Fibroblast of gingiva (primary cell): ENCODE results near the gene EIF2A.
"Not testable (repeated sequence)": the region's sequence is repeated elsewhere in the genome, so short reads cannot be mapped to it uniquely, and the experiment has no call there.

Experiments used
- DNase-seq: peaks from one replicate; pipeline ENCODE4 v3.0.0-alpha.2; 2011; ENCODE audit warnings: low read depth

EIF2A gene

DNA sequence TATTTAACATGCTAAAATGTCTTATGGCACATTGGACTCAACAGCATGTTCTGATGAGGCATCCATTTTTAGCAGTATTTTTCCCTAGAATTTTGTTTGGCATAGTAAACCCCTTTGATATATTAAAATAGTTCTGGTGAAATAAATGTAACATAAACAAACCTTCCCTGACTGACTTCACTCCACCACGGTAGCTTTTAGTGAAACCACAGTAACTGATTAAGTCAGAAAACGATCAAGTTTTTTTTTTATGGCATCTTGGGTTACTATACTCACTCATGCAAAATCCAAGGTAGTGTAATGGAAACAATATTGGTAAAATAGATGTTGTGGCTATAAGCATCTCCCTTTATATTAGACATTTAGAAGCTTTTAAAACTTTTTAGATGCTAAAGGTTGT, 3.1 kb upstream of the EIF2A start:
- no peak for DNase-seq

DNA sequence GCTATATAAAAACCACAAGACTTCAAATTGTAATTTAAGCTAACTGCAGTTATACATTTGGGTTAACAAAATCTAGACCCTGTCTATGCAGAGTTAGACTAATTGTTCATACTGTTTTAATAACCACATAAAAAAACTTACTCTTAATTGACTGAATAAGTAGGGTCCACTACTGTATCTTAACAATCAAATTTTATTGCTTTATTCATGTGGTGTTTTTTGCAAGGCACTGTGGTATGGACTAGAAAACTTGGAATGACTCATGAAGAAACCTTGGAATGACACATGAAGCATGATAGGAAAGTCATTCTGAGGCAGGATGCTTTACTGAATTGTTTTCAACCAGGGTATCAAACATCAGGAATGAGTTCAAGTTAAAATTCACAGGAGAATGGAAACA, 2.5 kb upstream of the EIF2A start:
- peak; percentile 11 for DNase-seq

DNA sequence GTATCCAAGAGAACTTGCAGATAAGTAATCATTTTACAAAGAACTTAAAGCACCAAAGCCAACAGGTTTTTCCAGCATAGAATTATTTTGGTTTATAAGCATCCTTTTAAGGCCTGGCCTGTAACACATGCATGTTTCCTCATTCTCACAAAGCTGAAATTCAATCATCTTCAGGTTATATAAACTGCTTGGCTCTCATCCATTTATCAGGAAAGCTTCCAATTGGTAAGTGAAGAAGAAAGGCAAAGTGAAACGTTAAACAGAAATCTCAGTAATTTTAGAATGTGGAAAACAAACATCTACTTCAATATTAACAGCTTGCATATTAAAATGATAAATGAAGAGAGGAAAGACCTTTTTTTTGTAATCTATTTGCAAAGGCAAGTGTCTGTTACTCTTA, 1.9 kb upstream of the EIF2A start:
- DNase-seq, result peak; percentile 47

GRCh38 chr3:150545419-150546225, 965 bp upstream of the EIF2A start:
- DNase-seq, result peak; percentile 5

DNA sequence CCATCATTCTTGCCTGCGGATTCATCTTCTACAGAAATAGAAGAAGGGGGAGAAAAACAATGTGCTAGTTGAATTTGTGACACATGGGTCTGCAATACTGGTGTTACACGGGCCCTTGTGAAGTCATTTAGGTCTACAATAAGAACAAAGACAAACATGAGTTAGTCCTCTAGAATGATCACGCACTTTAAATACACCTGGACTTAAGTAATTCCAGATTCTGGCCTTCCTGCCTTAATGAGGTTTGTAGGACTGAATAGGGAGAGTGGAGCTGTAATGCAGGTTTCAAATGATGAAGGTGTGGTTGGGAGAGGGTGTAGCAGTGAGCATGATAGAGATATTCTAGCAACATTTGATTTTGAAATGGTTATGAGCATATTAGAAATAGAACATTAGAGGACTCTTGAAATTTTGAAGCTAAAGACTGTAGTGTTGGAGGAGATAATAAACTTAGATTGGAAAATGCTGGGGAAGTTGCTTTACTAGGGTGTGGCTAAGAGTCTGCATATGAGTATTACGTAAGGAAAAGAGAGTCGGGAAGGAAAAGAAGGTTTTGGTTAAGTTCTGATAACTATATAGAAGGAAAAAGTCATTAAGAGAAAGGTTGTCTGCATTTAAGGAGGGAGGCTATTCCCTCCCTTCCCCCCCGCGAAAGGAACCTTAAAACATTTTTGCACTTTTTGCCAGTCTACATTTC, 606 bp downstream of the EIF2A start:
- DNase-seq, result no peak

GRCh38 chr3:150555859-150556436, 9.4 kb downstream of the EIF2A start:
- DNase-seq, result no peak

DNA sequence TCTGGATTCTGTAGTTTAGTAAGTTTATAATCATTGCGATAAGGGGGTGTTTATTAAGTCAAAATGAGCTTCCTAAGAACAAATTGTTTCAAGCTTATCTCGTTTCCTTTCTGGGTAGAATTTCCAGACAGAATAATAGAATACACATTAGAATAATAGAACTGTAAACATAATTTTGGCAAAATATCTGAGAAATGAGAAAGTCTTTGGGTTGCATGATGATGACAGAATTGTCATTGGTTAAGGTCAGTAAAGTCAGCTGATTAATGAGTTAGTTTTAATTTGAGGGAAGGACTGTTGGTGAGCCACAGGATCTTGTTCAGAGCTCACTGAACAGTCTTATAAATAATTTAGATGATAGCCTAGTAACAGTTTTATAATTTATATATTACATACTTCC, 10.2 kb downstream of the EIF2A start:
- DNase-seq, result no peak

GRCh38 chr3:150557725-150558124, 11.1 kb downstream of the EIF2A start:
- DNase-seq, result no peak

GRCh38 chr3:150564243-150564642, 17.7 kb downstream of the EIF2A start:
- DNase-seq, result no peak

DNA sequence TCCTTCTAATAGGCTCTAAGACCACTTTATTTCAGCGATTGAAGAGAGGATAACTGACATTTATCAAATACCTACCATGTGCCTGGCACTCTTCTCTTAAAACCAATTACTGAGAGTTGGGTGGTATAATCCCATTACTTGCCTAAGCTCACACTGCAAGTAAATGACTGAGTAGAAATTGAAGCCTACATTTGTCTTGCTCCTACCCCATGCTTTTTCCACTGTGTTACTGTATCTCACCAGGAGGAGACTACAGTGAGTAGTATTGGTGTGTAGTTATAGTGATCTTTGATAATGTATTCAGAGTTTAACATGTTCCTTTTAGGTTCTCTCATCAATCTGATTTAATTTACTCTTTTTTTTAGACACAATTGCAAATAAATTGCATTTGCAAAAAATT, 20.7 kb downstream of the EIF2A start:
- no peak for DNase-seq

- no peak for DNase-seq
These were observed 31.3 kb downstream of the EIF2A start for GRCh38 chr3:150577855-150578254.

DNA sequence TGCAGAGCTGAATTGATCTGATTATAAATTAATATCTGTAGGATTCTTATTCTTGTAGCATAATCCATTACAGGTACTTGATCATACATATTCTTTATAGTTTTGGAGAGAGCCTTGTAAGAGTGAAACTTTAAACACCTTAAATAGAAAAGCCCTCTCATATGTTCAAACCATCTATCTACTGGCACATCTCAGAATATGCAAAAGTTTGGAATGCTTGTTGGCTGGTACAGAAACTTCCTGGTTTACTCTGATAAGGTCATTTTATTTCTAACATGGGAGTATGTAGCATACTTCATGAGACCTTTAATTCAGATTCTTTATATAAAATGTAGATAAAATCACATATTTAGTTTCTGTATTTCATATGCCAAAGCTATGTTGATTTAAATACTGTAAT, 34.6 kb downstream of the EIF2A start:
- no peak for DNase-seq

DNA sequence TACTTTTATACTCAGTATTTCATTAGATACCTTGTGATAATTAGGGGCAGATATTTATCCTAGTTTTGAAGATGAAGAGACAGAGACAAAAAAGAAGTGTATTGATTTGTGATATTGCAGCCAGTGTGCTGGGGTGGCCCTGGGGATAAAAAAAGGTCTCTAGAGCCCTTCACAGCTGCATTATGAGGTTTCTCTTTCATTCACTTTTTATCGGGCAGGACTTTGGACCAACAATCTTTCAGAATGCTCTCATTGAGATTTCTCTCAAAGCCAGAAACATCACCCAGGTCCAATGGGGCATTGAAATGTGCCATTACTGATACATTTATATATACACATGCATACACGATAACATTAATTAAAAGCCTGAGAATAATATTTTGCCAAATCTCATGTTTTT, 36.0 kb downstream of the EIF2A start:
- no peak for DNase-seq

DNA sequence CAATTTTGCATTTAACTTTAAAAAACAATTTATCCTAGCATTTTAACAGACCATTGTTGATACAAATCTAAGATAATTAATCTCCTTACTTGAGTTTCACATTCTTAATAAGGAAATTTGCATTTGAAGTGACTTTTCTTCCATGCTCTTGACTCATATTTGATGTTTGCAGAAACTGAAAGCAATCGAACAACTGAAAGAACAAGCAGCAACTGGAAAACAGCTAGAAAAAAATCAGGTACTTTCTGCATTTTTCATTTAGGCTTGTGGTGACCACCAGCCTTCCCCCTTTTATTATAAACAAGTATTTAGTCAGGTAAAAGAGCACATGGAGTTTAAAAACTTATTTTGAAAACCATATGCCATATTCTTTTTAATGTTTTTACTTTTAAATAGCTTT, 36.4 kb downstream of the EIF2A start:
- no peak for DNase-seq

DNA sequence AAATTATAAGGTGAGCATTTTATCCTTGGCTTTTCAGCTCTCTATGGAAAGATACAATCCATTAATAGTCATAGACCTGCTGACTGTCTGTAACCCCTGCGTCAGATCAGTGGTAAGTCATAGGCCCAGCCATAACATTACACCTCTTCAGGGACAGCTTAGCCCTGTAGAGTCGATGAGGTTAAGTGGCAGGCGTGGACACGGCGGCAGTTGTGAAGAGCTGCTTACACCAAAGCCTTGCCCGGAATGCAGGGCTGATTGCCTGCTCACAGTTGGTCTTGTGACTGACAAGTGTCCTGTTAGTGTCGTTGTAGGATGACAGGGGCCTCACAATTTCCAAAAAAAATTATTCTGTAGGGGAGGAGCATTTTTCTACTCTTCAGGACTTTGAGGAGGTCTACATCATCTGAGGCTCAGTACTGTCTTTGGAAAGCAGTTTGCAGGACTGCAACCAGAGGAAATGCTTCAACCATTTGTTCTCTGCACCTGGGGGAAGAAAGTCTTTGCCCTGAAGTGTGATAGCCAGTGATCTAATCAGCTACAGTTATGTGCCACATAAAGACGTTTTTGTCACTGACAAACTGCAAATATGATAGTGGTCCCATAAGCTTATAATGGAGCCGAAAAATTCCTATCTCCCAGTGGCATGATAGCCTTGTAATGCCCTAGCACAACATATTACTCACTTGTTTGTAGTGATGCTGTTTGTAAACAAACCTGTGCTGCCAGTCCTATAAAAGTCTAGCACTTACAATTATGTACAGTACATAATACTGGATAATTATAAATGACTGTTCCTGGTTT, 41.6 kb downstream of the EIF2A start:
- DNase-seq, result no peak

GRCh38 chr3:150589759-150590158, 43.2 kb downstream of the EIF2A start:
- DNase-seq, result peak; percentile 13

- no peak for DNase-seq
These were observed 47.6 kb downstream of the EIF2A start for GRCh38 chr3:150594150-150594549.

GRCh38 chr3:150597646-150598045, 51.1 kb downstream of the EIF2A start:
- no peak for DNase-seq

DNA sequence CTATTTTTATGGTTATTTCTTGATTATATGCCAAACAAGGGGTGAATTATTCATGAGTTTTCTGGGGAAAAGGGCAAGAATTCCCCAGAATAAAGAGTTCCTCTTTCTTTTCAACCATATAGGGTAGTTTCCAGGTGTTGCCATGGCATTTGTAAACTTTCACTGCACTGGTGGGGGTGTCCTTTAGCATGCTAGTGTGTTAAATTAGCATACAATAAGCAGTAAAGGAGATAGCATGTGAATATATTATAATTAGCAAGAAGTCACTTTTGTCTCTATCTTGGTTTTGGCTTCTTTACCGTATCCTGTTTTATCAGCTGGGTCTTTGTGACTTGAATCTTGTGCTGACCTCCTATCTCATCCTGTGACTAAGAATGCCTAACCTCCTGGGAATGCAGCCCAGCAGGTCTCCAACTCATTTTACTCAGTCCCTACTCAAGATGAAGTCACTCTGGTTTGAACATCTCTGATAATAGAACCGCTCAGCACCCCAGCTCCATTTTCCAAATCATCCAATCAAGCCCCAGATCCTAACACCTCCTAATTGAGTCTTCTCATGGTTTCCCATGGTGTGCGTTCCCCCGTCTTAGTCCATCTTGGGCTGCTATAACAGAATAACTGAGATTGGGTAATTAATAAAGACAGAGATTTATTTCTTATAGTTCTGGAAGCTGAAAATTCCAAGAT, 53.2 kb downstream of the EIF2A start:
- peak; percentile 6 for DNase-seq

DNA sequence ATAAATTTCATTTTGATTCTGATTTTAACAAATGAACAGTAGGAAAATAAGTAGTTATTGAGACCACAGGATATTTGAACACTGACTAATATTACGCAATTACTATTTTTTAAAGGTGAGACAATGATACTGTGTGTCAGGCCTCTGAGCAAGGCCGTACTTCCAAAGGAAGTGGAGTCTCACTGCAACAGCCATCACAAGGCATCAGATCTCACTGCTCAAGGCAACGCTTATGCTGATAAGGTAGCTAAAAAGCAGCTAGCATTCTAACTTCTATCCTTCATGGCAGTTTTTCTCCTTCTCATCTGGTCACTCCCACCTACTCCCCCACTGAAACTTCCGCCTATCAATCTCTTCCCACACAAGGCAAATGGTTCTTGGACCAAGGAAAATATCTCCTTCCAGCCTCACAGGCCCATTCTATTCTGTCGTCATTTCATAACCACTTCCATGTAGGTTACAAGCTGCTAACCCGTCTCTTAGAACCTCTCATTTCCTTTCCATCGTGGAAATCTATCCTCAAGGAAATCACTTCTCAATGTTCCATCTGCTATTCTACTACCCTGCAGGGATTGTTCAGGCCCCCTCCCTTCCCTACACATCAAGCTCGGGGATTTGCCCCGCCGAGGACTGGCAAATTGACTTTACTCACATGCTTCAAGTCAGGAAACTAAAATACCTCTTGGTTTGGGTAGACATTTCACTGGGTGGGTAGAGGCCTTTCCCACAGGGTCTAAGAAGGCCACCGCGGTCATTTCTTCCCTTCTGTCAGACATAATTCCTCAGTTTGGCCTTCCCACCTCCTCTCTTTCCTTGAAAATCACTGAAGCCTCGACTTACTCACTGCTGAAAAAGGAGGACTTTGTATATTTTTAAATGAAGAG, 54.3 kb downstream of the EIF2A start:
- not testable (repeated sequence) for DNase-seq
